Omental fat pad (tissue), 4 donors: ENCODE measurements around the gene PWWP2A. TPM values are rescaled to one million over a fixed set of nuclear protein-coding genes. Genes with fewer than 3 reads are reported as not detected.

Source experiments
- ATAC-seq: fragments of 150-250 bp; one replicate; pipeline ENCODE4 v1.9.1; 2016; ENCODE audit warnings: mild to moderate bottlenecking, moderate library complexity; ENCODE audit not compliant: low FRiP score
- DNase-seq: peaks from one replicate; pipeline ENCODE4 v3.0.0-alpha.2; 2019; ENCODE audit warnings: low spot score
- CTCF ChIP-seq, 3 donors: fragments of 450-650 bp; IDR thresholded peaks; one replicate each; pipeline ENCODE4 v1.5.1; 2016 to 2017; ENCODE audit warnings: antibody characterized with exemption in 3 of 3, mild to moderate bottlenecking in 3 of 3, moderate library complexity in 2 of 3
- total RNA-seq, 4 donors: library from RNA; depleted of rRNA; stranded (reverse); fragments of >200 nt; gene quantifications; one replicate each; pipeline ENCODE4 v1.1.0, GENCODE V29; 2016

The PWWP2A gene
- total RNA-seq, 4 donors from 2014 or later, result 18.3 to 47.4 (median 24.4) TPM

- no peak for TF ChIP-seq CTCF (IDR thresholded peaks at IDR 0.05)
- DNase-seq, result no peak
- ATAC-seq, result no peak
These were observed 59.2 kb downstream of the PWWP2A start for GRCh38 chr5:160060001-160060400.

- no peak for TF ChIP-seq CTCF (IDR thresholded peaks at IDR 0.05)
- DNase-seq (no peak), ATAC-seq (no peak)
These were observed 62.0 kb downstream of the PWWP2A start for GRCh38 chr5:160057256-160057655.

GRCh38 chr5:160054831-160055230 is 64.4 kb downstream of the PWWP2A start:
- ATAC-seq (no peak), DNase-seq (no peak)
- no peak for TF ChIP-seq CTCF (IDR thresholded peaks at IDR 0.05)

- DNase-seq, result no peak
- no peak for ATAC-seq
These were observed 65.2 kb downstream of the PWWP2A start for GRCh38 chr5:160054047-160054446.

GRCh38 chr5:160049099-160049498 is 70.2 kb downstream of the PWWP2A start:
- TF ChIP-seq CTCF (IDR thresholded peaks at IDR 0.05), result no peak
- no peak for DNase-seq
- no peak for ATAC-seq

More at GRCh38 chr5:160054047-160054446, 65.2 kb downstream of the PWWP2A start:
- TF ChIP-seq CTCF (IDR thresholded peaks at IDR 0.05), result no peak

- no peak for DNase-seq
- ATAC-seq, result no peak
These were observed 71.1 kb downstream of the PWWP2A start for GRCh38 chr5:160048131-160048530.

More at GRCh38 chr5:160048131-160048530, 71.1 kb downstream of the PWWP2A start:
- no peak for TF ChIP-seq CTCF (IDR thresholded peaks at IDR 0.05)
